Testis (tissue), 3 donors: ENCODE measurements around the gene ACAA1. TPM values are rescaled to one million over a fixed set of nuclear protein-coding genes. Genes with fewer than 3 reads are reported as not detected.

Experiments used
- DNase-seq: peaks from one replicate; pipeline ENCODE4 v3.0.0-alpha.2; 2019
- H3K27ac ChIP-seq, 2 donors: fragments of 200-600 bp; sonication (generic); one replicate each; pipeline ENCODE4 v1.5.1; 2019
- H3K27me3 ChIP-seq: fragments of 200-600 bp; sonication (generic); one replicate; pipeline ENCODE4 v1.5.1; 2019
- H3K36me3 ChIP-seq: fragments of 200-600 bp; sonication (generic); one replicate; pipeline ENCODE4 v1.5.1; 2017; ENCODE audit warnings: low read depth; ENCODE audit errors: missing control alignments
- H3K4me1 ChIP-seq: fragments of 200-600 bp; sonication (generic); one replicate; pipeline ENCODE4 v1.5.1; 2019
- H3K4me3 ChIP-seq, 2 donors: fragments of 200-600 bp; sonication (generic); one replicate each; pipeline ENCODE4 v1.5.1; 2017 to 2019
- H3K9me3 ChIP-seq: fragments of 200-600 bp; sonication (generic); one replicate; pipeline ENCODE4 v1.5.1; 2017
- CTCF ChIP-seq, 3 experiments: fragments of 450-650 bp in 2 of 3; fragments of 200-600 bp in 1 of 3; sonication (generic) in 1 of 3; IDR thresholded peaks; one replicate each; pipeline ENCODE4 v1.5.1; 2016 to 2019; ENCODE audit warnings: antibody characterized with exemption in 3 of 3, mild to moderate bottlenecking in 2 of 3, moderate library complexity in 1 of 3
- POLR2A ChIP-seq: fragments of 450-650 bp; IDR thresholded peaks from one replicate; pipeline ENCODE4 v1.6.1; 2017; ENCODE audit warnings: antibody characterized with exemption, mild to moderate bottlenecking, moderate library complexity
- WGBS, 2 donors: methylation state at CpG; one replicate each; pipeline ENCODE4 v1.1.5; 2018; 5-methylcytosine and 5-hydroxymethylcytosine counted together
- intact Hi-C: fragments of 100-400 bp; cut with DNase I; formaldehyde crosslinking; loops from one replicate; pipeline ENCODE4 v1.15.1; 2023; ENCODE audit warnings: low total_unique reads
- polyA plus RNA-seq: library from polyadenylated mRNA; stranded (reverse); fragments of 350-450 nt; fragmentation: Illumina TruSeq; extraction: RNeasy Lipid Tissue Mini Kit (QIAGEN cat#74804); gene quantifications from one replicate; pipeline ENCODE4 v1.2.3, GENCODE V29; 2014; ENCODE audit warnings: low read depth, low replicate concordance; ENCODE audit not compliant: insufficient read depth
- total RNA-seq, 2 donors: library from RNA; depleted of rRNA; stranded (reverse); fragments of >200 nt; gene quantifications; one replicate each; pipeline ENCODE4 v1.2.3, GENCODE V29; 2016

ACAA1 gene
- total and polyA plus RNA-seq, 3 donors from 2014 or later = 50.7 to 60.9 (median 58.3) TPM

GRCh38 chr3:38114052-38114874 is 22.7 kb downstream of the ACAA1 start:
- Histone ChIP-seq H3K4me1 (no peaks in the 10 kb centered on the region), H3K27ac (no peak overlapping the region), H3K27me3 (no peaks in the 10 kb centered on the region), H3K36me3 (no peaks in the 10 kb centered on the region), H3K9me3 (no peaks in the 10 kb centered on the region), H3K4me3 (no peak overlapping the region)
- TF ChIP-seq POLR2A = no peak
- TF ChIP-seq CTCF (IDR thresholded peaks at IDR 0.05) = no peak
- WGBS, 2 donors = 91 to 95% methylated on average over 8 to 13 of the region's 13 CpGs
- intact Hi-C loops = no loop called here
- DNase-seq = no peak

- H3K27ac ChIP-seq = no peak overlapping the region
- TF ChIP-seq POLR2A (no peak), CTCF (IDR thresholded peaks at IDR 0.05) (no peak)
- H3K4me1 ChIP-seq = no peaks in the 10 kb centered on the region
- H3K9me3 ChIP-seq = no peaks in the 10 kb centered on the region
- intact Hi-C loops = no loop called here
- H3K36me3 ChIP-seq = no peaks in the 10 kb centered on the region
- H3K4me3 ChIP-seq = no peak overlapping the region
- no peak for DNase-seq
- WGBS, 2 donors = 91 to 94% methylated on average over 7 of the region's 7 CpGs
- no peaks in the 10 kb centered on the region for H3K27me3 ChIP-seq
Observed at GRCh38 chr3:38112378-38112761, 24.6 kb downstream of the ACAA1 start.

- H3K4me1 ChIP-seq = no peaks in the 10 kb centered on the region
- DNase-seq = no peak
- H3K36me3 ChIP-seq = no peaks in the 10 kb centered on the region
- intact Hi-C loops = no loop called here
- 92 to 96% methylated on average over 8 to 16 of the region's 16 CpGs for WGBS, 2 donors
- H3K4me3 ChIP-seq = no peak overlapping the region
- no peak for TF ChIP-seq POLR2A
- no peak for TF ChIP-seq CTCF (IDR thresholded peaks at IDR 0.05)
- H3K27ac ChIP-seq = no peak overlapping the region
- H3K9me3 ChIP-seq = no peaks in the 10 kb centered on the region
- H3K27me3 ChIP-seq = no peaks in the 10 kb centered on the region
Observed at GRCh38 chr3:38111696-38112377, 25.1 kb downstream of the ACAA1 start.

GRCh38 chr3:38111201-38111600 is 25.7 kb downstream of the ACAA1 start:
- no peaks in the 10 kb centered on the region for H3K9me3 ChIP-seq
- DNase-seq = no peak
- intact Hi-C loops = no loop called here
- H3K4me3 ChIP-seq = no peak overlapping the region
- WGBS, 2 donors = 87 to 92% methylated on average over 4 of the region's 4 CpGs
- no peaks in the 10 kb centered on the region for H3K36me3 ChIP-seq
- no peak overlapping the region for H3K27ac ChIP-seq
- no peak for TF ChIP-seq CTCF (IDR thresholded peaks at IDR 0.05)
- no peak for TF ChIP-seq POLR2A
- no peaks in the 10 kb centered on the region for H3K27me3 ChIP-seq
- H3K4me1 ChIP-seq = no peaks in the 10 kb centered on the region
